Astrocyte of the spinal cord (primary cell): ENCODE measurements around the gene RPL22.
A peak's percentile ranks its signal among the peaks of the same experiment; 100 is the strongest.

Experiments used
- DNase-seq: peaks from one replicate; pipeline ENCODE4 v3.0.0; 2011; ENCODE audit warnings: low read depth, low spot score
- H3K4me3 ChIP-seq: 2 replicates; pipeline ENCODE4 v1.5.1; 2011; ENCODE audit warnings: low read depth, mild to moderate bottlenecking, low read length, moderate library complexity
- CTCF ChIP-seq: IDR thresholded peaks from 2 replicates; pipeline ENCODE4 v1.5.1; 2012; ENCODE audit warnings: low read depth, mild to moderate bottlenecking, low read length, inconsistent platforms
- in situ Hi-C: cut with HindIII; loops from 2 replicates; pipeline ENCODE4 v1.10.0; 2017; ENCODE audit warnings: low sequenced_read_pairs

The RPL22 gene

GRCh38 chr1:6208723-6209660 lies 9.6 kb upstream of the RPL22 start:
- peak; percentile 26 for DNase-seq
- in situ Hi-C loops, result no loop called here
- peak; percentile 56 for TF ChIP-seq CTCF
- H3K4me3 ChIP-seq, result peak overlapping the region; percentile 35

- in situ Hi-C loops, result no loop called here
- DNase-seq, result no peak
- no peak overlapping the region for H3K4me3 ChIP-seq
- TF ChIP-seq CTCF, result no peak
Observed at GRCh38 chr1:6207921-6208320, 8.5 kb upstream of the RPL22 start.

DNA sequence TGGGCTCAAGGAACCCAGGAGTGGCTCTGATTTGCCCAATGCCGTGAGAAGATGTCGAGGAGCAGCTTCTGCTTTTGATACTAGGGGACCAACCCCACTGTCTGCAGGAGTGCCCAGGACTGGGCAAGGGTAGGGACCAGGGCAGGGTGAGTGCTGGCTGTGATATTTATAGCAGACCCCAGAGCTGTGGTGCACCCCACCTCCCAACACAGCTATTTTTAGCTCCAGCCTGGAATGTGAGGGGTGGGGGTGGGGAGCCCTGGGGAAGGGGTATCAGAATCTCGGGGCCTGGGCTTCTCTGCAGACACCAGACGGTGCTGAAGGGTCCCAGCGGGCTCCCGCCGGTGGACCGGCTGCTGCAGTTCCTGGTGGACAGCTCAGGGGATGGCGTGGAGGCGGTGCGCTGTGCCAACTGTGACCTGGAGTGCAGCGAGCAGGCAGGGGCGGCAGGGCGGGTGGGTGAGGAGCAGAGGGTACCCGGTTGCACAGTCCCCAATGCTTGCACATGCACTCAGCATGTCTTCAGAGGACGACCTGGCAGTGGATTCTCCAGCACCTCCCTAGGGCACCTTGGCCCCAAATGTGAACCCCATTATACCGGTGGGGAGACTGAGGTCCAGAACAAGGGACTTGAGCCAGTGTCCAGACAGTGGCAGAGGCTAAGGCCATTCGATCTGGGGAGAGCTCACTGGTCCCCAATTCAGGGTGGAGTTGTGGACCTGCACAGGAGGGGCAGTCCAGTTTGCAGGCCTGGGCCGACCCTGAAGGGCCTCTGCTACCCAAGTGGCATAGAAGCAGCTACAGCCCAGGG lies 7.9 kb upstream of the RPL22 start:
- H3K4me3 ChIP-seq, result peak overlapping the region; percentile 0
- no peak for DNase-seq
- in situ Hi-C loops, result no loop called here
- TF ChIP-seq CTCF, result no peak

DNA sequence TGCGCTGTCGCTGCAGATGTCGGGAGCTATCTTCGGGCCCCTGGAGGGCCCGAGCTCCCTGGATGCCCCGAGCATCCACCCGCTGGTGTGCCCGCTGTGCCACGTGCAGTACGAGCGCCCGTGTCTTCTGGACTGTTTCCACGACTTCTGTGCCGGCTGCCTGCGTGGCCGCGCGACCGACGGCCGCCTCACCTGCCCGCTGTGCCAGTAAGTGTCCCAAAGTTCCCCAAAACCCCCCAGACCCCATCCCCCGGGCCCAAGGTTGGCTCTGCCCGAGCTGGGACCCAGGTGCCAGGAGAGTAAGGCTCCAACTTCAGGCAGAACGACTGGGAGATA lies 7.1 kb upstream of the RPL22 start:
- no peak for TF ChIP-seq CTCF
- H3K4me3 ChIP-seq, result peak overlapping the region; percentile 52
- in situ Hi-C loops, result no loop called here
- no peak for DNase-seq

DNA sequence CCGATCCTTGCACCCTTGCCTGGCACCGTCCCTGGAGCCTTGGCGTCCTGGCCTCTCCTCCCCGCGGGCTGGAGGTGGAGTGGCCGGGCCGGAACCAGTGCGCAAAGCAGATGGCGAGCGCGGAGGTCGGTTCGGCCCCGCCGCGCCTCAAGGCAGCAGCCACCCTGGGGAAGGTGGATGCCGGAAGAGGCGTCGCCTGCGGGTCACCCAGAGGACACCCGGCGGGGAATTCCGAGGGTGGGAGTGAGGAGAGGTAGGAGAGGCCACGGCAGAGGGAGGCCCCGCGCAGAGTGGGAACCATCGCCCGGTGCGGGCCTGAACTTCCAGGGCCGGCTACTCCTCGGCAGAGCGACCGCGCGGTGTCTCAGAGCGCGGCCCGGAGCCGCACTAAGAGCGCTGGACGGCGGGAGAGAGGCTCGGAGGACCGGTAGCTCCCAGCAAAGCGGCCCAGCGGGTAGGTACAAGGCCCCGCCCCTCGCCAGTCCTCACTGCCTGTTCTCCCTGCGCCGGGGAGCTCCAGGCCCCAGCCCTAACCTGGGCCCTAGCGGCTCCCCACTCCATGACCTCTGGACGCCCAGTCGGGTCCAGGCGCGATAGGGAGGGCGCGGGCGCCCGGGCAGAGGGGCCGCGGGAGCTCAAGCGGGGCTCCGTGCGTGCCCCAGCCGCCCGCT lies 6.6 kb upstream of the RPL22 start, which contains the start of gene RNF207:
Gene RNF207, plus strand, starts transcription at position 271 of the 671 bp plus-strand sequence. CDS start 417 bp downstream, outside the sequence.
- peak; percentile 54 for DNase-seq
- H3K4me3 ChIP-seq, result peak within 1 kb of the TSS; percentile 52
- no peak for TF ChIP-seq CTCF
- in situ Hi-C loops, result no loop called here

DNA sequence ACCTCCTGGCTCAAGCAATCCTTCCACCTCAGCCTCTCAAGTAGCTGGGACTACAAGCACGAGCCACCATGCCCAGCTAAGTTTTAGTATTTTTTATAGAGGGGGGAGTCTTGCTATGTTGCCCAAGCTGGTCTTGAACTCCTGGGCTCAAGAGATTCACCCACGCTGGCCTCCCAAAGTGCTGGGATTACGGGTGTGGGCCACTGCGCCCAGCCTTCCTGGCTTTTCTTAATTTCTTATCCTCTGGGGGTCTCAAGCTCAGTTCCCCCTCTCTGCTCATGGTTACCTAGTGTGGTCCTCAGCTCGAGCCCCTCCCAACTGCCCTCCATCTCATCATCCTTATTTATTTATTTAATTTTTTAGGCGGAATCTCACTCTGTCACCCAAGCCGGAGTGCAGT lies 2.9 kb upstream of the RPL22 start:
- in situ Hi-C loops, result no loop called here
- no peak overlapping the region for H3K4me3 ChIP-seq
- TF ChIP-seq CTCF, result no peak
- no peak for DNase-seq
